Fibroblast of lung (primary cell): ENCODE results near the gene CCDC78.

ENCODE experiments used
- CTCF ChIP-seq, 2 donors: IDR thresholded peaks in 1 of 2; conservative IDR thresholded peaks in 1 of 2; 1 replicate in 1 of 2; 2 replicates in 1 of 2; pipeline ENCODE4 v1.5.1; 2011 to 2012; ENCODE audit warnings: low read length in 2 of 2, control low read depth in 1 of 2, inconsistent platforms in 1 of 2, low read depth in 1 of 2, mild to moderate bottlenecking in 1 of 2
- EZH2 ChIP-seq: IDR thresholded peaks from 2 replicates; pipeline ENCODE4 v1.5.1; 2012; ENCODE audit warnings: low read length, control low read depth, mild to moderate bottlenecking; ENCODE audit errors: missing control alignments

- TF ChIP-seq CTCF (conservative IDR thresholded peaks at IDR 0.05 in 1 of 2, IDR thresholded peaks at IDR 0.05 in 1 of 2; ENCODE audit: low read depth in 1 of 2, low read length in 2 of 2) = no peak
- TF ChIP-seq EZH2 = no peak
Measured at GRCh38 chr16:725463-726187, 618 bp downstream of the CCDC78 start.
